Frontal cortex (tissue), 4 donors: ENCODE measurements around the gene NOS3. TPM values are rescaled to one million over a fixed set of nuclear protein-coding genes. Genes with fewer than 3 reads are reported as not detected.
"Not testable (repeated sequence)": the region's sequence is repeated elsewhere in the genome, so short reads cannot be mapped to it uniquely, and the experiment has no call there.

ENCODE experiments used
- DNase-seq, 2 donors: peaks; one replicate each; pipeline ENCODE4 v3.0.0; 2012; ENCODE audit warnings: low spot score in 2 of 2
- FAIRE-seq: peaks from 2 replicates; lab custom pipeline; 2012; peaks lifted over from hg19 to GRCh38; lab: Jason Lieb, UNC
- total RNA-seq: library from RNA; depleted of rRNA; stranded (reverse); fragments of >200 nt; gene quantifications from one replicate; pipeline ENCODE4 v1.2.3, GENCODE V29; 2014
- donor health status: control.
- donor health status: control.
- donor health status: control.

The NOS3 gene
- total RNA-seq, 1 donor from 2014 or later: 0.82 TPM

GRCh38 chr7:151026771-151027727 lies 36.2 kb downstream of the NOS3 start:
- not testable (repeated sequence) for DNase-seq, FAIRE-seq

- not testable (repeated sequence) for FAIRE-seq
Measured at GRCh38 chr7:151027728-151028130, 36.9 kb downstream of the NOS3 start.

GRCh38 chr7:151028131-151028947 lies 37.5 kb downstream of the NOS3 start, which contains the start of gene ABCB8:
Gene ABCB8, plus strand, starts transcription at chr7:151028450. Its CDS starts 66 bp downstream, at chr7:151028516.
- peak; percentile 94 to 98 for DNase-seq
- peak; percentile 74 for FAIRE-seq

More at GRCh38 chr7:151027728-151028130, 36.9 kb downstream of the NOS3 start:
- DNase-seq: not testable (repeated sequence)

- DNase-seq (no peak), FAIRE-seq (no peak)
Measured at GRCh38 chr7:151028948-151029501, 38.2 kb downstream of the NOS3 start.

GRCh38 chr7:151031011-151031410 lies 40.2 kb downstream of the NOS3 start:
- no peak for FAIRE-seq
- DNase-seq: no peak

GRCh38 chr7:151032936-151033863 lies 42.4 kb downstream of the NOS3 start:
- no peak for FAIRE-seq
- no peak for DNase-seq

GRCh38 chr7:151033864-151034249 lies 43.0 kb downstream of the NOS3 start:
- FAIRE-seq (no peak), DNase-seq (no peak)

GRCh38 chr7:151034312-151035025 lies 43.7 kb downstream of the NOS3 start:
- DNase-seq (no peak), FAIRE-seq (no peak)

GRCh38 chr7:151035026-151035717 lies 44.4 kb downstream of the NOS3 start:
- no peak for DNase-seq
- FAIRE-seq: no peak

- FAIRE-seq (no peak), DNase-seq (no peak)
Measured at GRCh38 chr7:151035902-151036301, 45.1 kb downstream of the NOS3 start.

- FAIRE-seq (no peak), DNase-seq (peak in 1 of 2 donors; percentile 62)
Measured at GRCh38 chr7:151038951-151039849, 48.4 kb downstream of the NOS3 start.

GRCh38 chr7:151039850-151040548 lies 49.2 kb downstream of the NOS3 start:
- DNase-seq: no peak
- no peak for FAIRE-seq

- FAIRE-seq (no peak), DNase-seq (no peak)
Measured at GRCh38 chr7:151040616-151041375, 50.0 kb downstream of the NOS3 start.

GRCh38 chr7:151043449-151043848 lies 52.6 kb downstream of the NOS3 start:
- not testable (repeated sequence) for FAIRE-seq, DNase-seq

GRCh38 chr7:151043959-151044358 lies 53.1 kb downstream of the NOS3 start:
- DNase-seq (no peak), FAIRE-seq (no peak)

GRCh38 chr7:151045262-151045661 lies 54.4 kb downstream of the NOS3 start:
- FAIRE-seq: no peak
- no peak for DNase-seq
